DOHH2 (cell line): ENCODE data around the gene GTF2A1.

Experiments
- H3F3A ChIP-seq: fragments of 200-600 bp; sonication (generic), shearing (Covaris generic); 2 replicates; pipeline ENCODE4 v1.6.0; 2016; ENCODE audit warnings: antibody characterized with exemption, mild to moderate bottlenecking; ENCODE audit not compliant: control insufficient read depth, insufficient read depth
- H3K27ac ChIP-seq: fragments of 200-600 bp; sonication (generic); 2 replicates; pipeline ENCODE4 v1.5.1; 2014; ENCODE audit warnings: low read depth, mild to moderate bottlenecking, low read length, moderate library complexity
- H3K27me3 ChIP-seq: fragments of 200-600 bp; sonication (generic); 2 replicates; pipeline ENCODE4 v1.6.1; 2014; ENCODE audit warnings: mild to moderate bottlenecking, low read length, mixed read lengths; ENCODE audit not compliant: control insufficient read depth
- H3K36me3 ChIP-seq: fragments of 200-600 bp; sonication (generic); 2 replicates; pipeline ENCODE4 v1.6.1; 2014; ENCODE audit warnings: mild to moderate bottlenecking, low read length, moderate library complexity, mixed read lengths; ENCODE audit not compliant: control insufficient read depth
- H3K4me1 ChIP-seq: fragments of 200-600 bp; sonication (generic); 2 replicates; pipeline ENCODE4 v1.6.1; 2014; ENCODE audit warnings: mild to moderate bottlenecking, low read length, mixed read lengths; ENCODE audit not compliant: control insufficient read depth
- H3K4me2 ChIP-seq: fragments of 200-600 bp; sonication (generic); 2 replicates; pipeline ENCODE4 v1.6.0; 2014; ENCODE audit warnings: mild to moderate bottlenecking, low read length, moderate library complexity
- H3K4me3 ChIP-seq: fragments of 200-600 bp; sonication (generic); 2 replicates; pipeline ENCODE4 v1.5.1; 2014; ENCODE audit warnings: mild to moderate bottlenecking, low read length, mixed read lengths
- H3K79me2 ChIP-seq: fragments of 200-600 bp; sonication (generic); 2 replicates; pipeline ENCODE4 v1.6.1; 2014; ENCODE audit warnings: mild to moderate bottlenecking, low read length, mixed read lengths; ENCODE audit not compliant: control insufficient read depth
- H3K9me2 ChIP-seq: fragments of 200-600 bp; sonication (generic); replicated peaks from 2 replicates; pipeline ENCODE4 v1.6.1; 2014; ENCODE audit warnings: mild to moderate bottlenecking, low read length, mixed read lengths; ENCODE audit not compliant: control insufficient read depth
- H3K9me3 ChIP-seq: fragments of 200-600 bp; sonication (generic); 2 replicates; pipeline ENCODE4 v1.6.1; 2014; ENCODE audit warnings: antibody characterized with exemption, low read length, mixed read lengths; ENCODE audit not compliant: control insufficient read depth, insufficient read depth
- H4K20me1 ChIP-seq: fragments of 200-600 bp; sonication (generic); 2 replicates; pipeline ENCODE4 v1.6.0; 2014; ENCODE audit warnings: low read depth, mild to moderate bottlenecking, antibody characterized with exemption, low read length, moderate library complexity; ENCODE audit not compliant: control insufficient read depth, insufficient read depth
- CTCF ChIP-seq: fragments of 200-600 bp; sonication (generic); IDR thresholded peaks from one replicate; pipeline ENCODE4 v1.5.1; 2014; ENCODE audit warnings: antibody characterized with exemption, mild to moderate bottlenecking, low read depth, low read length; ENCODE audit not compliant: poor library complexity, severe bottlenecking
- EZH2phosphoT487 ChIP-seq: fragments of 200-600 bp; sonication (generic); IDR thresholded peaks from 2 replicates; pipeline ENCODE4 v1.6.1; 2017; ENCODE audit warnings: borderline replicate concordance, mild to moderate bottlenecking, antibody characterized with exemption, low read length, moderate library complexity, mixed read lengths

The GTF2A1 gene

GRCh38 chr14:81220830-81221578, at the start of gene GTF2A1:
TSS of gene GTF2A1 (minus strand) at chr14:81220959. CDS start at chr14:81220518, 441 bp downstream.
- H3K27ac ChIP-seq, result peak within 1 kb of the TSS; percentile 87
- TF ChIP-seq EZH2phosphoT487, result no peak
- no peak for TF ChIP-seq CTCF
- H4K20me1 ChIP-seq, result no peaks in the 10 kb centered on the region
- H3K4me2 ChIP-seq, result peak within 1 kb of the TSS; percentile 83
- no peaks in the 10 kb centered on the region for H3K9me2 ChIP-seq
- H3K79me2 ChIP-seq, result peaks cover 45% of the 10 kb centered on the region
- H3K4me1 ChIP-seq, result peaks cover 34% of the 10 kb centered on the region
- peaks cover 35% of the 10 kb centered on the region for H3K36me3 ChIP-seq
- H3K9me3 ChIP-seq, result peaks cover 4% of the 10 kb centered on the region; the same call in 1 of the 2 replicates
- peak within 1 kb of the TSS; percentile 86 for H3K4me3 ChIP-seq
- peaks cover 18% of the 10 kb centered on the region for H3F3A ChIP-seq
- no peaks in the 10 kb centered on the region for H3K27me3 ChIP-seq

GRCh38 chr14:81269979-81270375, 49.2 kb upstream of the GTF2A1 start:
- peaks cover 3% of the 10 kb centered on the region; the same call in 1 of the 2 replicates for H3K4me1 ChIP-seq
- no peak overlapping the region for H3K4me2 ChIP-seq
- no peaks in the 10 kb centered on the region for H3K9me3 ChIP-seq
- no peak overlapping the region for H3K4me3 ChIP-seq
- H3K36me3 ChIP-seq, result no peaks in the 10 kb centered on the region
- peaks cover 35% of the 10 kb centered on the region for H3K27me3 ChIP-seq
- H3F3A ChIP-seq, result no peaks in the 10 kb centered on the region
- H3K79me2 ChIP-seq, result no peaks in the 10 kb centered on the region
- no peak for TF ChIP-seq CTCF
- TF ChIP-seq EZH2phosphoT487, result no peak
- no peaks in the 10 kb centered on the region for H4K20me1 ChIP-seq
- H3K27ac ChIP-seq, result no peak overlapping the region
- H3K9me2 ChIP-seq, result no peaks in the 10 kb centered on the region

GRCh38 chr14:81269100-81269978, 48.6 kb upstream of the GTF2A1 start:
- H3K4me1 ChIP-seq, result peaks cover 3% of the 10 kb centered on the region; the same call in 1 of the 2 replicates
- no peaks in the 10 kb centered on the region for H3K36me3 ChIP-seq
- H3K79me2 ChIP-seq, result no peaks in the 10 kb centered on the region
- no peak overlapping the region for H3K27ac ChIP-seq
- no peaks in the 10 kb centered on the region for H3K9me3 ChIP-seq
- H3K9me2 ChIP-seq, result no peaks in the 10 kb centered on the region
- H4K20me1 ChIP-seq, result no peaks in the 10 kb centered on the region
- H3K4me2 ChIP-seq, result no peak overlapping the region
- peaks cover 32% of the 10 kb centered on the region for H3K27me3 ChIP-seq
- no peaks in the 10 kb centered on the region for H3F3A ChIP-seq
- TF ChIP-seq EZH2phosphoT487 (no peak), CTCF (peak; percentile 64)
- H3K4me3 ChIP-seq, result no peak overlapping the region
